Fibroblast of skin of left biceps (primary cell): Measurements from ENCODE around the gene AKR1D1.
"Not testable (repeated sequence)": the region's sequence is repeated elsewhere in the genome, so short reads cannot be mapped to it uniquely, and the experiment has no call there.

Experiments used
- DNase-seq, 2 experiments: peaks; one replicate each; pipeline ENCODE4 v3.0.0-alpha.2; 2013; ENCODE audit warnings: low read depth in 2 of 2

AKR1D1 gene

DNA sequence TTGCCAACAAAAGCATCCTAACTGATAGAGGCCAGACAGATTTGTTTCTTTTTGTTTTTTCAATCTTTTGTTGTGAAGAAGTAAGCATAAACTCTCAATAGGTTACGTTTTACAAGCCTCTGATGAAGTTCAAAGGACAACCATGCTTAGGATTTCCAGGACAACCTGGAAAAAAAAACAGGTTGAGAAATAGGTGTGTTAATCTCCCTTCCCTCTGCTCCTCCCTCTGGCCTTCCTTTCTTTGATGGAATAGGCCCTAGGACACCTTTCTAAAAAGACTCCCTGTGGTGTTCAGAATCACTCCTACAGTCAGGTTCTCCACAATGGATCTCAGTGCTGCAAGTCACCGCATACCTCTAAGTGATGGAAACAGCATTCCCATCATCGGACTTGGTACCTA lies at the start of gene AKR1D1:
Gene AKR1D1, plus strand, starts transcription at position 264 of the 400 bp plus-strand sequence. Its CDS starts 60 bp downstream, at position 324.
- DNase-seq, result no peak

- DNase-seq, result no peak
These were observed 49.2 kb upstream of the AKR1D1 start for GRCh38 chr7:138027100-138027499.

DNA sequence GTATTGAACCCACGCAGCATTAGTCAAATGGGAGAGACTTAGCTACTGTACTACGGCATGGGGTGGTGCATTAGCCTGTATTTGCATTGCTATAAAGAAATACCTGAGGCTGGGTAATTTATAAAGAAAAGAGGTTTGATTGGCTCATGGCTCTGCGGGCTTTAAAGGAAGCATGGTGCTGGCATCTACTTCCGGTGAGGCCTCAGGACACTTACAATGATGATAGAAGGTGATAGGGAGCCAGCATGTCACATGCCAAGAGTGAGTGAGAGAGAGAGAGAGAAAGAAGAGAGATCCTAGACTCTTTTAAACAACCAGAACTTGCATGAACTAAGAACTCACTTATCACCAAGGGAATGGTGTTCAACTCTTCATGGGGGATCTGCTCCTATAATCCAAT lies 47.1 kb upstream of the AKR1D1 start:
- no peak for DNase-seq

DNA sequence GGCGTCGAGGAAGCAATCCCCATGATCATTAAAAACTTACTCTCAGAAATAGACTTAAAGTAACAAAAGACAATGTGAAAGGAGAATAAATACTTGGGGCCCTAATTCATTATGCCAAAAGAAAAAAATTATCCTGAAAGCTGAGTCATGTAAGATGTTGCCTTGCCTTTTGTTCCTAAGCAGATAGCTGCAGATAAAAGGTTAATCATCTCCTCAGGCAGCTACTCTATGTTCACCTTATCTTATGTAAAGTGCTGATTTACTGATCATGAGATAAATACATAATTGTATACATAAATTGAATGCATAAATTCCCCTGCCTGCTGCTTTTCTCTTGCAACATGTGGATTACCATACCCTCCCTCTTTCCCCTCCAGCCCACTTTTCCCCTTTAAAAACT lies 46.3 kb upstream of the AKR1D1 start:
- DNase-seq, result no peak

GRCh38 chr7:138030679-138031351 lies 45.4 kb upstream of the AKR1D1 start:
- DNase-seq, result no peak

DNA sequence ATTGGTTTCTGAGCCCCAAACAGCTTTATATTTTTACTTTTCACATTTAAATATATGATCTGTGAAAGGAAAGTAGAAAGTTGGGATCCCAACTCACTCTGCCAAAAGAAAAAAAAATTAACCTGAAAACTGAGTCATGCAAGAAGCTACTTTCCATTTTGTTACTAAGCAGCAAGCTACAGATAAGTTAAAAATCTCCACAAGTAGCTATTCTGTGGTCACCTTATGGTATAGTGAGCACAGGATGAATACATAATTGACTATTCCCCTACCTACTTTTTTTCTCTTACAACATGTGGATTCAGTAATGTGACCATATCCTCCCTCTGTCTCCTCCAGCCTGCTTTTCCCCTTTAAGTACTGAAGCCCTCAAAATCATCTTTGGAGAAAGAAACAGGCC lies 44.1 kb upstream of the AKR1D1 start:
- no peak for DNase-seq

GRCh38 chr7:138032770-138033169 lies 43.5 kb upstream of the AKR1D1 start:
- DNase-seq, result no peak

- no peak for DNase-seq
These were observed 43.0 kb upstream of the AKR1D1 start for GRCh38 chr7:138033241-138033640.

DNA sequence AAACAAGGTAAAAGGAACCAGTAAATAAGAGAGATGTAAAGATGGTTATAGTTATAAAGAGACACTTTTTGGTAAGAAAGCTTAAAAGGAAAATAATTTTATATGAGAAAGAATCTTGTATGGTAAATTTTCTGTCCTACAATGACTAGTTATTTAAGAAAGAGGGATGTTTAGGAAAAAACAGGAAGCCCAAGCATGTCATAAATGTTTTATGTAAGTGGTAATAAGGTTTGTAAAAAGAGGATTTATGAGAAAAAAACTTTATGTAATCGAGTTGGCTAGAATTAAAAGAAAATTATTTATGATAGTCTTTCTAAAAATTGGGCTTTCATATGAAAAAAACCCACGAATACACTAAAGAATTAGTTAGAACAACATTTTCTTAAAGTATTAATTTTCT lies 40.1 kb upstream of the AKR1D1 start:
- DNase-seq, result no peak

- DNase-seq, result not testable (repeated sequence)
These were observed 36.2 kb upstream of the AKR1D1 start for GRCh38 chr7:138040063-138040462.

- no peak for DNase-seq
These were observed 31.4 kb upstream of the AKR1D1 start for GRCh38 chr7:138044897-138045296.

GRCh38 chr7:138047907-138048306 lies 28.4 kb upstream of the AKR1D1 start:
- DNase-seq, result no peak

DNA sequence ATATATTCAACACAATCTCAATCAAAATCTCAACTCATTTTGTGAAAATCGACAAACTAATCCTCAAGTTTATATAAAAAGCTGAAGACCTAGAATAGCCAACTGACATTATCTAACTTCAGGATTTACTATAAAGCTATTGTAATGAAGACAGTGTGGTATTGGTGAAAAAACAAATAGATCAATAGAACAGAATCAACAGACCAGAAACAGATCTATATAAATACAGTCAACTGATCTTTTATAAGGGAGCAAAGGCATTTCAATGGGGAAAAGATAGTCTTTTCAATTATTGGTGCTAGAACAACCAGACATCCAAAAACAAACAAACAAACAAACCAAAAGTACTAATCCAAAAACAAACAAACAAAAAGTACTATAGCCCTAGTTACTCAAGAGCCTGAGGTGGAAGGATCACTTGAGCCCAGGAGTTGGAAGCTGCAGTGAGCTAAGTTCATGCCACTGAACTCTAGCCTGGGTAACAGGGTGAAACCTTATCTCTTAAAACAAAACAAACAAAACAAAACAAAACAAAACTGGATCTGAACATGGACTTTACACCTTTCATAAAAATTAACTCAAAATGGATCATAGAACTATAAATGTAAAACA lies 26.6 kb upstream of the AKR1D1 start:
- DNase-seq, result no peak

DNA sequence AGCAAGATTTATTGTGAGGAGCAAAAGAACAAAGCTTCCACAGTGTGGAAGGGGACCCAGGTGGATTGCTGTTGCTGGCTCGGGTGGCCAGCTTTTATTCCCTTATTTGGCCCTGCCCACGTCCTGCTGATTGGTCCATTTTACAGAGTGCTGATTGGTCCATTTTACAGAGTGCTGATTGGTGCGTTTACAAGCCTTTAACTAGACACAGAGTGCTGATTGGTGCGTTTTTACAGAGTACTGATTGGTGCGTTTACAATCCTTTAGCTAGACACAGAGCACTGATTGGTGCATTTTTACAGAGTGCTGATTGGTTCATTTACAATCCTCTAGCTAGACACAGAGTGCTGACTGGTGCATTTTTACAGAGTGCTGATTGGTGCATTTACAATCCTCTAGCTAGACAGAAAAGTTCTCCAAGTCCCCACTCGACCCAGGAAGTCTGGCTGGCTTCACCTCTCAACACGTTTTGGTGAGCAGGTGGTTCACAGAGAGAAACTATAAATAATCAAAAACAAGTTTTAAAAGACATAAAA lies 24.5 kb upstream of the AKR1D1 start:
- DNase-seq, result not testable (repeated sequence)

DNA sequence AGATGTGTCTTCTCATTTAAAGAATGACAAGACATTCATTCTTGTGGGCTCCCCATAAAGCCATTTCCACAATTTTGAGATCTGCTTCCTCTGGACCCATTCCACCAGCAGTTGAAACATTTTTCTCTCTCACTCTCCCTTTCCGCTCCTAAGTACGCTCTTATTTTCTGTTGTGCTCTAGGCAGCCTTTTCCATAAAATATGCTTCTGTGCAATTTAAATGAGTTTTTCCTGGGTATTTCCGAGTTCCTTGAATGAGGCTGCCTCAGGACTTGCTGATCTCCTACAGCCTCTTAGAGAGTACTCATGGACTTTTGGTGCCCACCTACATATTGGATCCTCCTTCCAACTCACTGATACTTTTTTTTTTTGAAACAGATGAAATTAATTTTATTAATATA lies 23.6 kb upstream of the AKR1D1 start:
- no peak for DNase-seq

GRCh38 chr7:138055698-138056097 lies 20.6 kb upstream of the AKR1D1 start:
- not testable (repeated sequence) for DNase-seq

GRCh38 chr7:138063400-138063799 lies 12.9 kb upstream of the AKR1D1 start:
- no peak for DNase-seq

DNA sequence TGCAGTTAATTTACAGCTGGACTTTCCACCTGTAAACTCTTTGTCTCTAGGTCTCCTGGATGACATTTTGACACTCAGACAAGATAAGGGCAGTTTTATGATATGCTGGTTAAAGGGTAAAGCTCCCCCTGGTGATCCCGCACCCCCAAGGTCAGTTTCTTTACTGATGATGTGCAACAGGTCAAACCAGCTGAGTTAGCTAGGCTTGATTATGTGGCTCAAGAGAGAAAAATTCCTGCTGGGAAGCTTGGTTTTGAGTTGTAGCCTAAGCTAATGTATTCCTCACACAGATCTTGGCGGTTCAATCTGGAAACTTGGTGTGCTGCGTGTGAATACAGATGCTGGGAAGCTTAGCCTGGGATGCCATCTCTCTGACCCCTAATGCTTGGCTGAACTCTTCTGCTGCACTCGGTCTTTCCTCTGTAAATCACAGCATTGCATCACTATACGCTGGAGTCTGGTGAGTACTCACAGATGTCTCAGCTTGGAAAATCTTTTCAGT lies 11.4 kb upstream of the AKR1D1 start:
- DNase-seq, result peak; percentile 22 to 25

DNA sequence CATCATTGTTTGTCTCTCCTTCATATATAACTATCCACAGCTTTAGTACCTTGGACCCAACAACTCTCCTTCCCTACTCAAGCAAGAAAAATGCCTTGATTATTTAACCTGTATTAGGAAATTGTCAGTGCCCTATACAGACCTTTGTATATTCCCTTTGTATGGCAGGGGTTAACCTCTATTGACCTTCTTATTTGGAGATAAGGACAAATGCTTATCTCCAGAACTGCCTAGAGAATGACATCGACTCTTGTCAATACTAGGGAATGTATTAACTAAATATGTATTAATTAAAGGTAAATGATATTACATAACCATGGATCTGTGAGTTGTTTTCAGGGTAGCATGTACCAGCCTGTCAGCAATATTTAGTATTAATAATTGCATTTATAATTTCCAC lies 10.4 kb upstream of the AKR1D1 start:
- DNase-seq, result no peak

DNA sequence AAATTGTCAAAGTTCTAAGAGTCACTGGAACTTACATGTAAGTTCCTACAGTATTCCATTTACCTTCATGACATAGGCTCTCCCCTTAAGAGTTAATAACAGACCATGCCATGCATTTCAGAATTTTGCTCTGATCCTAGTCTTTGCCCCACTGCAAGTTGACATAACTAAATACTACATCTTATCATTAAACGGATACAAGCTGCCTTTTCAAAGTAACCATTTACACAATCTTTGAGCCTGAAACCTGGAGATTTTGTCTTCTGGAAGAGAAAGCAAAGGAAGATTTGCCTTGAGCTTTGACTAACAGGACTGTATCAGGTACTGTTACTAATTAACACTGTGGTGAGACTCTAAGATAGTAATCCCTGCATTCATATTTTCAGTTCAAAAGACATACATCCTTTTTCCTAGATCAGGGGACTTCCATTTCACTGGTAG lies 9.3 kb upstream of the AKR1D1 start:
- no peak for DNase-seq

DNA sequence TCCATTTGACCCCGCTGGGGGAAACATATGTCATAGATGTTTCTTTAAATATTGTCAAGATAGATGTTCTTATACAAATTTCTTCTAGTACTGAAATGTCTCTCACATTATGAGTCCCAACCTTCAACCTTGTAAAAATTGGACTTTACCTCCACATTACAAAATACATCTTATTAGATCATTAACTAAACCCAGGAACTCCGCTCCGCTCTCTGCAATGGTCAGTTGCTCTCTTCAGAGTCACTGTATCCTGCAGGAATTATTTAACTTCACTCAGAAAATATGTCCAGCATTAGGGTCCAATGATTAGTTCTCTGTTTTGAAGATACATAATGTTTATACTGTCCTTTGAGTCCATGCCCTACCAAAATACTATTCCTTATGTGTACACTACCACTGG lies 8.5 kb upstream of the AKR1D1 start:
- no peak for DNase-seq

DNA sequence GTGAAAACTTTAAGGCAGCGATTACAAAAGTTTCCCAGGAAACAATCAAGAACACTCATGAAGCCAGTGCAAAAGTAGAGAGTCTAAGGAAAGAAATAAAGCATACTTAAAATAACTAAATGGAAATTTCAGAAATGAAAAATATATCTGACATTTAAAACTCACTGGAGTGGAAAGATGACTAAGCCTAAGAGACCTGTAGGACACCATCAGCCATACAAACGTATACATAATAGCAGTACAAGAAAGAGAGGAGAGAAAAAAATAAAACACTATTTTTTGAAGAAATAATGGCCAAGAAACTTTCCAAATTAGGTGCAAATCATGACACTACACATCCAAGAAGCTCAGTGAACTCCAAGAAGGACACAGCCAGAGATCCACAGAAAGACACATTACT lies 5.4 kb upstream of the AKR1D1 start:
- no peak for DNase-seq

DNA sequence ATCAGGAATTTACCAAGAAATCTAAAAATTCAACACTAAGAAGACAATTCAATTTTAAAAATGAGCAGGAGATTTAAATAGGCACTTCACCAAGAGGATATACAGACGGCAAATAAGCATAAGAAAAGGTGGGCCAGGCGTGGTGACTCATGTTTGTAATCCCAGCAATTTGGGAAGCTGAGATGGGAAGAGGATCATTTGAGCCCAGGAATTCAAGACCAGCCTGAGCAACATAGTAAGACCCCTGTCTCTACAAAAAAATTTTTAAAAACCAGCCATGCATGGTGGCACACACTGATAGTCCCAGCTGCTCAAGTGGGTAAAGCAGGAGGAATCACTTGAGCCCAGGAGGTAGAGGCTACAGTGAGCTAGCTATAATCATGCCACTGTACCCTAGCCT lies 3.5 kb upstream of the AKR1D1 start:
- no peak for DNase-seq
